Fibroblast of lung (primary cell): ENCODE measurements around the gene HOXD4. TPM values are rescaled to one million over a fixed set of nuclear protein-coding genes. Genes with fewer than 3 reads are reported as not detected.

Experiments
- DNase-seq, 2 donors: peaks; one replicate each; pipeline versions ENCODE4 v3.0.0 to v3.0.0-alpha.2; 2010; ENCODE audit warnings: low read depth in 2 of 2
- H2AFZ ChIP-seq: 2 replicates; pipeline ENCODE4 v1.5.1; 2012; ENCODE audit warnings: low read length, control low read depth, inconsistent platforms
- H3K27ac ChIP-seq: 2 replicates; pipeline ENCODE4 v1.5.1; 2011; ENCODE audit warnings: low read length, control low read depth; ENCODE audit not compliant: insufficient read depth
- H3K27me3 ChIP-seq: 2 replicates; pipeline ENCODE4 v1.5.1; 2011; ENCODE audit warnings: mild to moderate bottlenecking, low read length; ENCODE audit not compliant: control insufficient read depth, insufficient read depth
- H3K36me3 ChIP-seq: 2 replicates; pipeline ENCODE4 v1.5.1; 2011; ENCODE audit warnings: low read length; ENCODE audit not compliant: control insufficient read depth, insufficient read depth
- H3K4me1 ChIP-seq: 2 replicates; pipeline ENCODE4 v1.5.1; 2011; ENCODE audit warnings: low read length; ENCODE audit not compliant: control insufficient read depth, insufficient read depth; ENCODE audit errors: extremely low read depth
- H3K4me2 ChIP-seq: 2 replicates; pipeline ENCODE4 v1.5.1; 2011; ENCODE audit warnings: low read length, control low read depth; ENCODE audit not compliant: insufficient read depth; ENCODE audit errors: extremely low read depth
- H3K4me3 ChIP-seq, 4 experiments: fragments of 200-600 bp in 1 of 4; sonication (generic) in 1 of 4; replicated peaks in 1 of 4; 2 replicates each; pipeline ENCODE4 v1.5.1; 2011 to 2016; ENCODE audit warnings: low read length in 4 of 4, low read depth in 3 of 4, mild to moderate bottlenecking in 3 of 4, control low read depth in 2 of 4, inconsistent platforms in 1 of 4, mixed read lengths in 1 of 4; ENCODE audit not compliant: insufficient read depth in 1 of 4; ENCODE audit errors: control extremely low read depth in 1 of 4
- H3K79me2 ChIP-seq: 2 replicates; pipeline ENCODE4 v1.5.1; 2012; ENCODE audit warnings: mild to moderate bottlenecking, low read length, inconsistent platforms; ENCODE audit not compliant: control insufficient read depth, insufficient read depth
- H3K9ac ChIP-seq: 2 replicates; pipeline ENCODE4 v1.5.1; 2011; ENCODE audit warnings: mild to moderate bottlenecking, low read length, control low read depth; ENCODE audit not compliant: insufficient read depth
- H3K9me3 ChIP-seq: 2 replicates; pipeline ENCODE4 v1.5.1; 2012; ENCODE audit warnings: low read depth, low read length; ENCODE audit not compliant: control insufficient read depth, insufficient read depth
- H4K20me1 ChIP-seq: 2 replicates; pipeline ENCODE4 v1.5.1; 2011; ENCODE audit warnings: low read length; ENCODE audit not compliant: control insufficient read depth, insufficient read depth; ENCODE audit errors: extremely low read depth
- CTCF ChIP-seq, 2 donors: IDR thresholded peaks in 1 of 2; conservative IDR thresholded peaks in 1 of 2; 1 replicate in 1 of 2; 2 replicates in 1 of 2; pipeline ENCODE4 v1.5.1; 2011 to 2012; ENCODE audit warnings: low read length in 2 of 2, control low read depth in 1 of 2, inconsistent platforms in 1 of 2, low read depth in 1 of 2, mild to moderate bottlenecking in 1 of 2
- polyA plus RNA-seq, 2 donors: library from polyadenylated mRNA; depleted of rRNA in 1 of 2; stranded (reverse) in 1 of 2; unstranded in 1 of 2; fragments of >200 nt; gene quantifications; 2 replicates each; pipeline ENCODE4 v1.2.1, GENCODE V29; 2011 to 2012; ENCODE audit warnings: missing spikeins in 1 of 2
- total RNA-seq: library from RNA; depleted of rRNA; stranded (reverse); fragments of >200 nt; gene quantifications from 2 replicates; pipeline ENCODE4 v1.2.1, GENCODE V29; 2014

HOXD4 gene
- total and polyA plus RNA-seq, 2 donors (not counting 1 experiment from before 2014, with no cell fraction given), result not detected

GRCh38 chr2:176202491-176202890 lies 51.1 kb downstream of the HOXD4 start:
- no peaks in the 10 kb centered on the region for H3K9me3 ChIP-seq
- H3K27me3 ChIP-seq, result no peaks in the 10 kb centered on the region
- no peaks in the 10 kb centered on the region for H3K4me1 ChIP-seq
- no peak overlapping the region for H3K9ac ChIP-seq
- H3K27ac ChIP-seq, result no peak overlapping the region
- H3K4me3 ChIP-seq, result no peak overlapping the region
- H3K36me3 ChIP-seq, result no peaks in the 10 kb centered on the region
- H3K4me2 ChIP-seq, result no peak overlapping the region
- H4K20me1 ChIP-seq, result no peaks in the 10 kb centered on the region
- no peak for DNase-seq
- H2AFZ ChIP-seq, result no peak overlapping the region
- no peak for TF ChIP-seq CTCF (conservative IDR thresholded peaks at IDR 0.05 in 1 of 2, IDR thresholded peaks at IDR 0.05 in 1 of 2; ENCODE audit: low read depth in 1 of 2, low read length in 2 of 2)
- H3K79me2 ChIP-seq, result no peaks in the 10 kb centered on the region

Other genes starting within 250 kb of the HOXD4 start
- gene LNPK, start 149.3 kb upstream of the HOXD4 start, total RNA-seq, result 30.6 and 38.1 TPM in 2 replicates
- gene LNPK, start 149.3 kb upstream of the HOXD4 start, polyA plus RNA-seq, result 31.8 and 38.4 TPM in 2 replicates
- not detected in 2 replicates for gene EVX2, start 67.6 kb upstream of the HOXD4 start, total RNA-seq
- not detected in 2 replicates for gene EVX2, start 67.6 kb upstream of the HOXD4 start, polyA plus RNA-seq
- gene HOXD13, start 58.8 kb upstream of the HOXD4 start, total RNA-seq, result not detected in 2 replicates
- not detected in 2 replicates for gene HOXD13, start 58.8 kb upstream of the HOXD4 start, polyA plus RNA-seq
- gene HOXD12, start 51.8 kb upstream of the HOXD4 start, total RNA-seq, result not detected in 2 replicates
- not detected in 2 replicates for gene HOXD12, start 51.8 kb upstream of the HOXD4 start, polyA plus RNA-seq
- gene HOXD11, start 44.3 kb upstream of the HOXD4 start, total RNA-seq, result not detected in 2 replicates
- gene HOXD11, start 44.3 kb upstream of the HOXD4 start, polyA plus RNA-seq, result not detected in 2 replicates
- not detected in 2 replicates for gene HOXD10, start 34.8 kb upstream of the HOXD4 start, total RNA-seq
- gene HOXD10, start 34.8 kb upstream of the HOXD4 start, polyA plus RNA-seq, result not detected in 2 replicates
- gene HOXD9, start 28.8 kb upstream of the HOXD4 start, total RNA-seq, result not detected in 2 replicates
- not detected in 2 replicates for gene HOXD9, start 28.8 kb upstream of the HOXD4 start, polyA plus RNA-seq
- gene HOXD8, start 21.8 kb upstream of the HOXD4 start, total RNA-seq, result not detected in 2 replicates
- gene HOXD8, start 21.8 kb upstream of the HOXD4 start, polyA plus RNA-seq, result 0.05 TPM in 1 of 2 replicates, not detected in the other
- gene HOXD3, start 5.8 kb downstream of the HOXD4 start, total RNA-seq, result not detected in 2 replicates
- gene HOXD3, start 5.8 kb downstream of the HOXD4 start, polyA plus RNA-seq, result not detected in 2 replicates
- gene HOXD1, start 37.1 kb downstream of the HOXD4 start, total RNA-seq, result not detected in 2 replicates
- gene HOXD1, start 37.1 kb downstream of the HOXD4 start, polyA plus RNA-seq, result not detected in 2 replicates
- gene MTX2, start 117.9 kb downstream of the HOXD4 start, total RNA-seq, result 20.8 and 29.6 TPM in 2 replicates
- 44.7 and 46.9 TPM in 2 replicates for gene MTX2, start 117.9 kb downstream of the HOXD4 start, polyA plus RNA-seq